GM12878 (cell line): Measurements from ENCODE around the gene AQP3. TPM values are rescaled to one million over a fixed set of nuclear protein-coding genes. Genes with fewer than 3 reads are reported as not detected.

Experiments
- ATAC-seq: fragments of 200-7000 bp; cut with Tn5 transposase; 3 replicates; pipeline ENCODE4 v1.9.1; 2020; ENCODE audit warnings: mild to moderate bottlenecking, moderate library complexity
- BruUV-seq: library from RNA; stranded (reverse); fragments of 400-500 nt; replicated peaks from 2 replicates; lab custom pipeline; 2021; lab: Mats Ljungman, UMichigan
- CTCF ChIA-PET: fragments of 300-600 bp; sonication (Branson Sonifier 250); formaldehyde crosslinking; extraction: SDS; loops from one replicate; lab custom pipeline; 2021; ENCODE audit warnings: inconsistent platforms; lab: Yijun Ruan, JAX
- POLR2A ChIA-PET: fragments of 350-600 bp; formaldehyde crosslinking; extraction: SDS; loops from one replicate; lab custom pipeline; 2021; ENCODE audit warnings: inconsistent platforms; lab: Charles Lee
- RAD21 ChIA-PET: fragments of 300-600 bp; sonication (Branson Sonifier 250); formaldehyde crosslinking; loops from one replicate; lab custom pipeline; 2023; ENCODE audit warnings: antibody characterized with exemption; ENCODE audit not compliant: unreplicated experiment; lab: Charles Lee
- SMC1A ChIA-PET: fragments of 300-600 bp; sonication (Branson Sonifier 250); formaldehyde crosslinking; loops from one replicate; lab custom pipeline; 2023; ENCODE audit not compliant: unreplicated experiment, uncharacterized antibody; lab: Charles Lee
- DNase-seq: peaks from one replicate; pipeline ENCODE4 v3.0.0-alpha.2; 2011; ENCODE audit warnings: low read depth, low spot score
- FAIRE-seq: peaks from 3 replicates; lab custom pipeline; 2011; peaks lifted over from hg19 to GRCh38; lab: Jason Lieb, UNC
- H2AFZ ChIP-seq: 2 replicates; pipeline ENCODE4 v1.6.0; 2011; ENCODE audit warnings: low read depth, low read length, control low read depth; ENCODE audit not compliant: control insufficient read depth
- H3K27ac ChIP-seq: 2 replicates; pipeline ENCODE4 v1.5.1; 2011; ENCODE audit warnings: control low read depth; ENCODE audit not compliant: control insufficient read depth, insufficient read depth
- H3K27me3 ChIP-seq, 2 experiments: replicated peaks in 1 of 2; 2 replicates each; pipeline versions ENCODE4 v1.6.0 to v1.6.1; 2011; ENCODE audit warnings: low read length in 1 of 2; ENCODE audit not compliant: control insufficient read depth in 2 of 2, insufficient read depth in 2 of 2
- H3K36me3 ChIP-seq, 2 experiments: 2 replicates each; pipeline ENCODE4 v1.5.1; 2011; ENCODE audit warnings: low read length in 1 of 2; ENCODE audit not compliant: control insufficient read depth in 2 of 2, insufficient read depth in 2 of 2
- H3K4me1 ChIP-seq: 2 replicates; pipeline ENCODE4 v1.6.1; 2011; ENCODE audit warnings: mild to moderate bottlenecking, low read length, moderate library complexity, mixed read lengths; ENCODE audit not compliant: control insufficient read depth, insufficient read depth
- H3K4me2 ChIP-seq: 2 replicates; pipeline ENCODE4 v1.6.0; 2011; ENCODE audit warnings: control low read depth; ENCODE audit not compliant: control insufficient read depth, insufficient read depth
- H3K4me3 ChIP-seq: fragments of 200-600 bp; sonication (generic); 2 replicates; pipeline ENCODE4 v1.5.1; 2016
- H3K79me2 ChIP-seq: 2 replicates; pipeline ENCODE4 v1.6.0; 2011; ENCODE audit warnings: low read length; ENCODE audit not compliant: control insufficient read depth, insufficient read depth
- H3K9ac ChIP-seq: 2 replicates; pipeline ENCODE4 v1.8.0; 2011; ENCODE audit warnings: low read length, control low read depth, mixed read lengths; ENCODE audit not compliant: control insufficient read depth, insufficient read depth
- H3K9me3 ChIP-seq: replicated peaks from 3 replicates; pipeline ENCODE4 v1.5.1; 2011; ENCODE audit warnings: mild to moderate bottlenecking, low read length; ENCODE audit not compliant: control insufficient read depth, insufficient read depth
- H4K20me1 ChIP-seq: 2 replicates; pipeline ENCODE4 v1.6.0; 2011; ENCODE audit not compliant: control insufficient read depth, insufficient read depth
- SP1 ChIP-seq: IDR thresholded peaks from one replicate; pipeline ENCODE4 v1.6.1; 2011; ENCODE audit warnings: low read depth, low read length
- WGBS: methylation state at CpG from one replicate; pipeline ENCODE4 v1.1.6; 2016; ENCODE audit warnings: low lambda C conversion rate; ENCODE audit not compliant: insufficient replicate concordance, insufficient coverage; ENCODE audit errors: missing lambda C conversion rate; 5-methylcytosine and 5-hydroxymethylcytosine counted together
- in situ Hi-C: fragments of 300-500 bp; cut with MboI; formaldehyde crosslinking; loops from 9 replicates; pipeline ENCODE4 v1.14.3; 2018; ENCODE audit warnings: mixed read lengths
- intact Hi-C: fragments of 100-400 bp; cut with micrococcal nuclease; formaldehyde crosslinking; loops from one replicate; pipeline ENCODE4 v1.14.2; 2022; ENCODE audit not compliant: unreplicated experiment
- polyA plus RNA-seq, 11 experiments: library from polyadenylated mRNA; depleted of rRNA in 4 of 11; unstranded in 6 of 11; stranded (reverse) in 5 of 11; fragments of >200 nt; fragmentation: Nextera tagmentation in 4 of 11; fragmentation: Illumina TruSeq in 1 of 11; extraction: Ambion mirVana in 4 of 11; extraction: Trizol in 1 of 11; gene quantifications; 1 replicate in 1 of 11; 2 replicates in 10 of 11; pipeline versions ENCODE4 v1.2.1 to v1.2.3, GENCODE V29; 2011 to 2016; ENCODE audit warnings: inconsistent platforms in 2 of 11, missing spikeins in 2 of 11, low read depth in 1 of 11
- total RNA-seq, 4 experiments: library from RNA; depleted of rRNA in 3 of 4; stranded (reverse); fragments of >200 nt in 3 of 4; fragmentation: Illumina TruSeq in 1 of 4; extraction: Trizol in 1 of 4; gene quantifications; 2 replicates each; pipeline versions ENCODE4 v1.2.1 to v1.2.3, GENCODE V29; 2013 to 2021
- TF ChIP-seq, protein P1 (sequence below): fragments of 450-650 bp; IDR thresholded peaks from 2 replicates; pipeline ENCODE4 v1.6.1; 2017; ENCODE audit warnings: antibody characterized with exemption, mild to moderate bottlenecking, moderate library complexity
- TF ChIP-seq, protein P2 (sequence below): fragments of 450-650 bp; conservative IDR thresholded peaks from 2 replicates; pipeline ENCODE4 v1.6.1; 2017; ENCODE audit warnings: mild to moderate bottlenecking, moderate library complexity

The AQP3 gene
- total and polyA plus RNA-seq, 10 of the 15 experiments (the other 5 are each of a cell fraction or from before 2014, with no cell fraction given) = 0.60 to 11.8 (median 4.5) TPM

DNA sequence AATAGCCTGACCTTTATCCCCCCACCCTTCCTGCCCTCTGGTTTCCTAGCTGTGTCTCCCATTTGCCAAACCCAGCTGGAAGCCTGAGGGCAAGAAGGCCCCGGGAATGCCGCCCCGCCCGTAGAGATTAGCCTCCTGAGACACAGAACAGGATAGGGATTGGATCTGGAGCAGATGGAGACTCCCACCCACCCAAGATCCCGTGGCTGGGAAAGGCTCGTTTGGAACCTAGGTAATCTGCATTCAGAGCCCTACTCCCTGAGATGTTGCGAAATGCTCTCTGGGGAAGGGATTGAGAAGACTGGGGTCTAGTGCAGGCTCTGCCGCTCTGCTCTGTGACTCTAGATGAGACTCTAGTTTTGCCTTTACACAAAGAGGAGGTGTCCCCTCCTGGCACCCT lies 10.9 kb downstream of the AQP3 start:
- CTCF ChIA-PET = no interaction called here
- Histone ChIP-seq H2AFZ (no peak overlapping the region), H3K27ac (no peak overlapping the region), H3K4me2 (no peak overlapping the region), H3K9ac (no peak overlapping the region), H4K20me1 (no peaks in the 10 kb centered on the region), H3K36me3 (no peaks in the 10 kb centered on the region), H3K9me3 (no peaks in the 10 kb centered on the region), H3K27me3 (peaks cover 5 to 6% of the 10 kb centered on the region in 2 experiments), H3K79me2 (no peaks in the 10 kb centered on the region), H3K4me1 (no peaks in the 10 kb centered on the region; the same call in 1 of the 2 replicates), H3K4me3 (no peak overlapping the region)
- DNase-seq (no peak), ATAC-seq (no peak), FAIRE-seq (no peak)
- RAD21 ChIA-PET = no interaction called here
- TF ChIP-seq, protein P1, sequence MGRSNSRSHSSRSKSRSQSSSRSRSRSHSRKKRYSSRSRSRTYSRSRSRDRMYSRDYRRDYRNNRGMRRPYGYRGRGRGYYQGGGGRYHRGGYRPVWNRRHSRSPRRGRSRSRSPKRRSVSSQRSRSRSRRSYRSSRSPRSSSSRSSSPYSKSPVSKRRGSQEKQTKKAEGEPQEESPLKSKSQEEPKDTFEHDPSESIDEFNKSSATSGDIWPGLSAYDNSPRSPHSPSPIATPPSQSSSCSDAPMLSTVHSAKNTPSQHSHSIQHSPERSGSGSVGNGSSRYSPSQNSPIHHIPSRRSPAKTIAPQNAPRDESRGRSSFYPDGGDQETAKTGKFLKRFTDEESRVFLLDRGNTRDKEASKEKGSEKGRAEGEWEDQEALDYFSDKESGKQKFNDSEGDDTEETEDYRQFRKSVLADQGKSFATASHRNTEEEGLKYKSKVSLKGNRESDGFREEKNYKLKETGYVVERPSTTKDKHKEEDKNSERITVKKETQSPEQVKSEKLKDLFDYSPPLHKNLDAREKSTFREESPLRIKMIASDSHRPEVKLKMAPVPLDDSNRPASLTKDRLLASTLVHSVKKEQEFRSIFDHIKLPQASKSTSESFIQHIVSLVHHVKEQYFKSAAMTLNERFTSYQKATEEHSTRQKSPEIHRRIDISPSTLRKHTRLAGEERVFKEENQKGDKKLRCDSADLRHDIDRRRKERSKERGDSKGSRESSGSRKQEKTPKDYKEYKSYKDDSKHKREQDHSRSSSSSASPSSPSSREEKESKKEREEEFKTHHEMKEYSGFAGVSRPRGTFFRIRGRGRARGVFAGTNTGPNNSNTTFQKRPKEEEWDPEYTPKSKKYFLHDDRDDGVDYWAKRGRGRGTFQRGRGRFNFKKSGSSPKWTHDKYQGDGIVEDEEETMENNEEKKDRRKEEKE = no peak
- no peak for TF ChIP-seq SP1
- TF ChIP-seq, protein P2, sequence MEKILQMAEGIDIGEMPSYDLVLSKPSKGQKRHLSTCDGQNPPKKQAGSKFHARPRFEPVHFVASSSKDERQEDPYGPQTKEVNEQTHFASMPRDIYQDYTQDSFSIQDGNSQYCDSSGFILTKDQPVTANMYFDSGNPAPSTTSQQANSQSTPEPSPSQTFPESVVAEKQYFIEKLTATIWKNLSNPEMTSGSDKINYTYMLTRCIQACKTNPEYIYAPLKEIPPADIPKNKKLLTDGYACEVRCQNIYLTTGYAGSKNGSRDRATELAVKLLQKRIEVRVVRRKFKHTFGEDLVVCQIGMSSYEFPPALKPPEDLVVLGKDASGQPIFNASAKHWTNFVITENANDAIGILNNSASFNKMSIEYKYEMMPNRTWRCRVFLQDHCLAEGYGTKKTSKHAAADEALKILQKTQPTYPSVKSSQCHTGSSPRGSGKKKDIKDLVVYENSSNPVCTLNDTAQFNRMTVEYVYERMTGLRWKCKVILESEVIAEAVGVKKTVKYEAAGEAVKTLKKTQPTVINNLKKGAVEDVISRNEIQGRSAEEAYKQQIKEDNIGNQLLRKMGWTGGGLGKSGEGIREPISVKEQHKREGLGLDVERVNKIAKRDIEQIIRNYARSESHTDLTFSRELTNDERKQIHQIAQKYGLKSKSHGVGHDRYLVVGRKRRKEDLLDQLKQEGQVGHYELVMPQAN = no peak
- POLR2A ChIA-PET = no interaction called here
- intact Hi-C loops (no loop called here), in situ Hi-C loops (no loop called here)
- BruUV-seq = no TSS peak
- 51% methylated on average over 8 of the region's 8 CpGs for WGBS
- SMC1A ChIA-PET = no interaction called here
